Measurements from ENCODE around the gene CAGE1.
"Not testable (repeated sequence)": the region's sequence is repeated elsewhere in the genome, so short reads cannot be mapped to it uniquely, and the experiment has no call there.

GRCh38 chr6:7315087-7315947, 74.2 kb downstream of the CAGE1 start:
- not testable (repeated sequence) for TF ChIP-seq EZH2 (IDR thresholded peaks at IDR 0.05; ENCODE audit: low read length, unreplicated experiment); CTCF (conservative IDR thresholded peaks at IDR 0.05; ENCODE audit: low read depth, low read length); EZH2phosphoT487 (IDR thresholded peaks at IDR 0.05; ENCODE audit: borderline replicate concordance, low read length)
